Natural killer cell treated with Interleukin-12 subunit alpha and Interleukin-12 subunit beta and Interleukin-15 and Interleukin-18, amount 100 ng/mL, for 72 hours (primary cell): ENCODE data around the gene TRPM3. TPM values are rescaled to one million over a fixed set of nuclear protein-coding genes. Genes with fewer than 3 reads are reported as not detected.
A peak's percentile ranks its signal among the peaks of the same experiment; 100 is the strongest.

Source experiments
- ATAC-seq, 2 donors: fragments of 150-1000 bp; cut with Tn5 transposase in 1 of 2; sonication (Bioruptor Pico), chemical (Tn5 transposase) in 1 of 2; 2 replicates each; pipeline ENCODE4 v1.10.0; 2021
- DNase-seq: peaks from one replicate; pipeline ENCODE4 v3.0.0; 2022; ENCODE audit warnings: low spot score
- H3K27ac Mint-ChIP-seq, 2 donors: 1 replicate in 1 of 2; 2 replicates in 1 of 2; pipeline ENCODE4 v1.8.0; 2022; ENCODE audit warnings: mixed read lengths in 2 of 2, mild to moderate bottlenecking in 1 of 2, moderate library complexity in 1 of 2
- H3K27me3 Mint-ChIP-seq, 2 donors: 1 replicate in 1 of 2; 2 replicates in 1 of 2; pipeline ENCODE4 v1.8.0; 2022; ENCODE audit warnings: mixed read lengths in 2 of 2
- H3K36me3 Mint-ChIP-seq: one replicate; pipeline ENCODE4 v1.8.0; 2022; ENCODE audit warnings: mixed read lengths
- H3K4me1 Mint-ChIP-seq, 2 donors: 1 replicate in 1 of 2; 2 replicates in 1 of 2; pipeline ENCODE4 v1.8.0; 2022; ENCODE audit warnings: low read depth in 2 of 2, mixed read lengths in 2 of 2, mild to moderate bottlenecking in 1 of 2
- H3K4me3 Mint-ChIP-seq: one replicate; pipeline ENCODE4 v1.8.0; 2022; ENCODE audit warnings: mixed read lengths
- H3K9me3 Mint-ChIP-seq: 2 replicates; pipeline ENCODE4 v1.8.0; 2022; ENCODE audit warnings: mixed read lengths
- total RNA-seq, 2 donors: library from RNA; stranded (reverse); gene quantifications; one replicate each; pipeline ENCODE4 v1.2.3, GENCODE V29; 2022

Gene TRPM3
- total RNA-seq, 2 donors from 2014 or later = not detected

DNA sequence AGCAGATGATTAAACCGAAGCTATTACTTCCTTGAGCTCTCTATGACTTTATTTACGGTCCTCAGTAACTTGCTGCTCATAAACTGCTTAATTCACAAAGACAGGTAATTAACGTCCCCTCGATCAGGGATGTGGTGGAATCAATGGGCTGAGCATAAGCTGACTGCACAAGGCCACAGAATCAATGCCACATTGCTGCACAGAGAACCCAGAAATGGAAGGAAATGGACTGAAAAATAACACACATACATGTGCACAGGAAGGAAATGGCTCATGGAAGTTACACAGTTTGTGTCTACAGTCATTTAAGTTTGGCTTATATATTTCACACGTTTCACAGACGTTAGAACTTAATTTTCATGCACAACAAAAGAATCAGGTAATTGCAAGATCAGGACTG lies 588.7 kb downstream of the TRPM3 start:
- no peaks in the 10 kb centered on the region for H3K27me3 Mint-ChIP-seq
- no peaks in the 10 kb centered on the region for H3K36me3 Mint-ChIP-seq
- H3K27ac Mint-ChIP-seq = no peak overlapping the region
- H3K4me1 Mint-ChIP-seq = peaks cover 4 to 7% of the 10 kb centered on the region in 2 donors
- no peak for DNase-seq
- no peak overlapping the region for H3K4me3 Mint-ChIP-seq
- H3K9me3 Mint-ChIP-seq = no peaks in the 10 kb centered on the region
- ATAC-seq = no peak

DNA sequence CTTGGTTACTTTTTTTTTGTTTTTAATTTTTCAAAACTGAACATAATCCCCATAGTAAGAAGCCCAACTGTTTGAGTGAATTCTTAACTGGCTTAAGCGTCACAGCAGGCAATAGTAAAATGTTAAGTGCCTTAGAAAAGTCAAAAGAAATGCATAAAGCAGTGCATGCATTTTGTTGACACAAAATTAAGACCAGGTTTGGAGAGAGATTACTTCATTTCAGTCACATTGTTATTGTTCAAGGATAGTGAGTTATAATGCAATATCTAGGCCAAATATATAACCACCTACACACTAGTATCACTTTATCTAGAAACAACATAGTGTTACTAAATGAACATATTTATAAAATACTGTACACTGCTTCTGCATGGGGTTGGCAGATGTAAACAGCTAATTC lies 590.1 kb downstream of the TRPM3 start:
- Mint-ChIP-seq H3K4me3 (no peak overlapping the region), H3K4me1 (peaks cover 4 to 7% of the 10 kb centered on the region in 2 donors), H3K9me3 (no peaks in the 10 kb centered on the region), H3K27ac (no peak overlapping the region), H3K27me3 (no peaks in the 10 kb centered on the region), H3K36me3 (no peaks in the 10 kb centered on the region)
- DNase-seq (no peak), ATAC-seq (no peak)

DNA sequence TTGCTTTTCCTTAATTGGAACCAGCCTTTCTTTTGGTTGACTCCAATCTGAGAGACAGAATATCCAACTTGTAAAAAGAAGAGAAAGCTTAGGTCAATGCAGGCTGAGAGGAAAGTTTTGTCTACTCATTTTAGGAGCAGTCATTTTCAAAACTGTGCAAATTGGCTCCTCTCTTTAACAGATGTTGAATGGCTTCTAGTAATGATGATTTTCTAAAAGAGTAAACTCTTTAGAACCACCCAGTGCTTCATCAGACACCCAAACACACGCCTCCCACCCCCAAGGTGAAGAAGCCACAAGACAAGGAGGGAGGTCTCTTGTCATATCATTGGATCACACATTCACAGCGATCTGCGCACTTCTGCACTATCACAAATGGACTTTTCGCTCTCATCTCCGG lies 590.7 kb downstream of the TRPM3 start:
- ATAC-seq (no peak), DNase-seq (no peak)
- H3K36me3 Mint-ChIP-seq = peaks cover under 1% of the 10 kb centered on the region
- H3K9me3 Mint-ChIP-seq = no peaks in the 10 kb centered on the region
- H3K27ac Mint-ChIP-seq = no peak overlapping the region
- peaks cover 4 to 9% of the 10 kb centered on the region in 2 donors for H3K4me1 Mint-ChIP-seq
- H3K4me3 Mint-ChIP-seq = no peak overlapping the region
- H3K27me3 Mint-ChIP-seq = no peaks in the 10 kb centered on the region

DNA sequence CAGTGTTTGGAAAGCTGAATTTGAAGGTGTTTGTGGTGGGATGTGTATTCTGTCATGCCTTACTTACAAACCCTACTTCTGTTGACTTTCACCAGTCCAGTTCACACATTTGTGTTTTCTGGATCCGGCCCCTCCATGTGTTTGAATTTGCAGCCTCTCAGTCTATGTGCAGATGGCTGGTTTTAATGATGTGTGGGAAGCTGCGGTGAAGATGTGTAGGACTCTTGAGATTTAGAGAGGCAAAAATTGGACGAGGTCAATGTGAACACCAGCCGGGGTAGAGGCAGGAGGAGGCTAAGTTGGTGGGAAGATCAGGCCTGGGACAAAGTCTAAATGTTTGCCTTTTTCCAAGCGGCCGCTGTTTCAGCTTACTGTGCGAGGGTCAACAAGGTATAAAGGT lies 591.6 kb downstream of the TRPM3 start:
- H3K9me3 Mint-ChIP-seq = peaks cover 3% of the 10 kb centered on the region
- H3K4me3 Mint-ChIP-seq = no peak overlapping the region
- H3K27me3 Mint-ChIP-seq = peaks cover 2 to 6% of the 10 kb centered on the region in 2 donors
- H3K4me1 Mint-ChIP-seq = peaks cover 8 to 14% of the 10 kb centered on the region in 2 donors
- H3K36me3 Mint-ChIP-seq = peaks cover 9% of the 10 kb centered on the region
- ATAC-seq (no peak), DNase-seq (no peak)
- H3K27ac Mint-ChIP-seq = no peak overlapping the region

DNA sequence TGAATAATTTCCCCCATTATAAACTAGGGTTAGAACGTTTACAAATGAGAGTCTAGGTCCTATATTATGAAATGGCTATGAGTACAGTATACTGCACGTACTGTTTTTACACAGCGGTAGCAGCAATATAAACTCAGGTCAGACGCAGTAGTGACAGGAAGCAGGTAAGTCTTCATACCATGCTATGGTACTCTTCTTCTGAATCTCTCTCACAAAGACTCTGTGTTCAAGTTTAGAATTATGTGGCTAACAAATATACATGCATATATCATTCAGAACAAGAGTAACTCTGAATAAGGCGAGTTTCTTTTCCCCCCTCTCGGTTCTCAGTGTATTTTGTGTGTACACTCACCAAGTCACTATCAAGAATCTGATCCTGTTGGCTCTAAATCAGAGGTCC lies 592.0 kb downstream of the TRPM3 start:
- ATAC-seq = no peak
- no peak for DNase-seq
- H3K4me1 Mint-ChIP-seq = peaks cover 8 to 14% of the 10 kb centered on the region in 2 donors
- H3K27ac Mint-ChIP-seq = no peak overlapping the region
- H3K4me3 Mint-ChIP-seq = no peak overlapping the region
- H3K9me3 Mint-ChIP-seq = peaks cover 4% of the 10 kb centered on the region
- H3K36me3 Mint-ChIP-seq = peaks cover 9% of the 10 kb centered on the region
- peaks cover 2 to 6% of the 10 kb centered on the region in 2 donors for H3K27me3 Mint-ChIP-seq

DNA sequence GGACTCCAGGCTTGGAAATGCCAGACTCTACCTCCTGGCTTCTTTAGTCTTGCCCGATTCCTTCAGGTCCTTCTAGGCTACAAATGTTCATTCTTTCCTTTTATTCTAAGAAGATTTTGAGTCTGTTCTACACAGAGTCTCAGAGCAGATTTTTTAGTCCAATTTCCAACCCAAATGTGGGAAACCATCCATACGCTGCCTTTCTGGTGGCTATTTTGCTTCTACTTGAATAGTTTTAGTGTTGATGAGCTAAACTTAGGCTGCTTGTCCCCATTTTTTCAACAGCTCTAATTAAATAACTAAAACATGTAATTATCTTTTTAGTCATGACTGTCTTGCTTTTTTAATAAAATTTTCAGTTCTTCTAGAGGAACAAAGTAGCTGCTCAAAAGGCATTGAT lies 594.5 kb downstream of the TRPM3 start:
- no peak overlapping the region for H3K4me3 Mint-ChIP-seq
- peaks cover 9% of the 10 kb centered on the region for H3K36me3 Mint-ChIP-seq
- H3K9me3 Mint-ChIP-seq = peaks cover 4% of the 10 kb centered on the region
- H3K27ac Mint-ChIP-seq = no peak overlapping the region
- no peak for DNase-seq
- H3K27me3 Mint-ChIP-seq = peaks cover 9 to 14% of the 10 kb centered on the region in 2 donors
- no peak for ATAC-seq
- H3K4me1 Mint-ChIP-seq = peaks cover 4 to 8% of the 10 kb centered on the region in 2 donors

DNA sequence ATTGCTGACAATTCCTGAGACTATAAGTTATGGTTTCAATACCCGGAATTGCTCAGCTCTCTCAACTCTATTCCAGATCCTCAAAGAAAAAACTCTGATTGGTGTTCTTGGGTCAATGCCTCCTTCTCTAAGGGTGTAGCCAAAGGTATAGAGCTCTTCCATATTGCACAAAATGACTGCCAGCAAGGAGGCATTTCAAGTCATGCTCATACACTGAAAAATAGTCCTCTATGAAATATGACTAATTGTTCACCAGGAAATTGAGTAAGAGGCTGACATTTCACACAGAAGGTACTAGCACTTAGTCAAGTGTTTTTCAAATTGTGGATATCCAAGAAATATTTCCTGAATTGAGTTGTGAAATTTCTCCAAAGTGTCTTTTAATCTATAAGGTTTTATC lies 595.9 kb downstream of the TRPM3 start:
- no peak for DNase-seq
- Mint-ChIP-seq H3K9me3 (peaks cover 4% of the 10 kb centered on the region), H3K27ac (no peak overlapping the region), H3K36me3 (peaks cover 9% of the 10 kb centered on the region), H3K4me1 (peaks cover 4 to 8% of the 10 kb centered on the region in 2 donors), H3K4me3 (no peak overlapping the region), H3K27me3 (peaks cover 9 to 14% of the 10 kb centered on the region in 2 donors)
- ATAC-seq = peak in 1 of 2 donors; percentile 54

DNA sequence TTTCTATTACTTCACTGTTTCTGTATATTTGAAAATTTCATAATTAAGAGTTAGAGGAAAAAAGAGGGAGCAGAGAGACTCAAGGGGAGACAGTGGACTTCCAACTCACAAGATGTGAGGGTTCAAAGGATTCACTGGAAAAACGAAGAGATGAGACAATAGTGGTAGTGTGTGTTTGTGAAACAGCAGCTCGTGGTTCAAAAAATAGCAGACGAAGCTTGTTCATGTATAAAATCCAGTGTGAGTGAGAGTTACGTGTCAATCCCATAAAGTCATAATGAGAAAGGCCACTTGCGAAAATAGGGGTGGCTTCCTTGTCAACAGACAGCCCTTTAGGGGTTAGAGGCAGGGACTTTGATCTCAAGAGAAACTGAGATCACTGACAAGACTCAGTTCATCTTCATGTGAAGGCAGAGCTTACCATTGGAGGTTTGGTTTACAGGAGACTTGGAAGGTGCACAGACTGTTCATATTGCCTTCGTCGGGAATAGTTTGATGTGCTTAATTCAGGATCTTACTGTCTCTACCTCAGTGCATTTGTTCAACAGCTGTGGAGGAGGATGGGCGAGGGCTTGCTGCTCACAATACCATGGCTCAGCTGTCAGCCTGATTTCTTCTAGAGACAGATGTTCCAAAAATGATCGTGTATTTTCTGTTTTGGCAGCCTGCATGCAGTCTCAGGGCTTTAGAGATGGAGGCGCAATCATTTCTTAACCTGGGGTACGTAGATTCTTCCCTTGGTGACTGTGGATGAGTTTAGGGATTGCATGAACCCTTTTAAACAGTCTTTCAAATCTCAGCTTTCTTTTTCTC lies 601.3 kb downstream of the TRPM3 start:
- peaks cover 14 to 16% of the 10 kb centered on the region in 2 donors for H3K27me3 Mint-ChIP-seq
- peaks cover 0 to 9% of the 10 kb centered on the region in 2 donors for H3K4me1 Mint-ChIP-seq
- peak in 1 of 2 donors; percentile 69 for ATAC-seq
- peaks cover 4% of the 10 kb centered on the region for H3K9me3 Mint-ChIP-seq
- peaks cover 3% of the 10 kb centered on the region for H3K36me3 Mint-ChIP-seq
- peak overlapping the region in 1 of 2 donors; percentile 74 for H3K27ac Mint-ChIP-seq
- peak overlapping the region; percentile 34 for H3K4me3 Mint-ChIP-seq
- no peak for DNase-seq

DNA sequence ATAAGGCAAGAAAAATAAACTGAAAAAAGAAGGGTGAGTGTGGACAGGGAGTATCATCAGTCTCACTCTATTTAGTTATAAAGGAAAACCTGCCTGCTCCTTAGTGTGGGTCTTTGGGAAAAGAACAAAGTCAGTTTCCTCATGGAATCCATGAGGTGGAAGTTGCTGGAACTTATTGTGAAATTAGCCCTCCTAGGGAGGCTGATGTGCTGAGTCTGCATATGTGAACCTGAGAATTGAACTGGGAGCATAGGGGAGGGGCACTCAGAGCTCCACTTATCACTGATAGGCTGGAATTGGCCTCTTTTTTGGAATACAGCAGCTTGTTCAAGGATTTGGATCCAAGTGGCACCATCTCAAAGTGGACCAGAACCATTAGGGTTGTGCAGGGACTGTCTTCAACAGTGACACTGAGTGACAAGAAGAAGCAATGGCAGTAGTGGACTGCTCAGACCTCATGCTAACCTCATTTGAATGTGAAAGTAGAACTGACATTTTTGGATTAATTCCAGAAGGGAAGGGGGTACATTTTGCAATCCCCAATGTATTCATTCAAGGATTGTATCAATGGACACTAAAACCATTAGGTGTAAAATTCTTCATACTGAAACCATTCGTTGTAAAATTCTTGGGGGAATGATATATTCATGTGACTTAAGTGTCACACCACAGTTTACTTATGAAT lies 603.4 kb downstream of the TRPM3 start:
- H3K27ac Mint-ChIP-seq = no peak overlapping the region
- H3K27me3 Mint-ChIP-seq = peaks cover 7 to 8% of the 10 kb centered on the region in 2 donors
- H3K4me1 Mint-ChIP-seq = peaks cover 0 to 9% of the 10 kb centered on the region in 2 donors
- H3K9me3 Mint-ChIP-seq = no peaks in the 10 kb centered on the region
- no peak overlapping the region for H3K4me3 Mint-ChIP-seq
- H3K36me3 Mint-ChIP-seq = no peaks in the 10 kb centered on the region
- no peak for DNase-seq
- ATAC-seq = no peak

DNA sequence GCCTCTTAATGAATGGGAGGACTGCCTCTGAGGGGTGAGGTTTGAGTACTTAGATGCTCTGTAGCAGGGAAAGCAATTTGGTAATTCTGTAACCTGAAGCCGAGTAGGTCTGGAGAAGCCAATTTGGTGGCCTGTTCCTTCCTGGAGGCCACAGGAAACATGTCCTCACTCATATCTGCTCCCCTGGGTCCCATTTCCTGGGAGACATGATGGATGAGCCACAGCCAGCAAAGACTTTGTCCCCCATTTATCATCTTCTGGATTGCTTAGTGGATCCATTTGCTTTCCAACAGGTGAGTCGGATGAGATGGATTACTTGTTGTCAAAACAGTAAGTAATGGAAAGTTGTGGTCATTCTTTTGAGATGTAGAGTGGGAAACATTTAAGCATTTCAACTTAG lies 607.1 kb downstream of the TRPM3 start:
- Mint-ChIP-seq H3K36me3 (no peaks in the 10 kb centered on the region), H3K27me3 (no peaks in the 10 kb centered on the region), H3K27ac (no peak overlapping the region), H3K4me3 (no peak overlapping the region), H3K4me1 (no peaks in the 10 kb centered on the region), H3K9me3 (no peaks in the 10 kb centered on the region)
- no peak for DNase-seq
- no peak for ATAC-seq

DNA sequence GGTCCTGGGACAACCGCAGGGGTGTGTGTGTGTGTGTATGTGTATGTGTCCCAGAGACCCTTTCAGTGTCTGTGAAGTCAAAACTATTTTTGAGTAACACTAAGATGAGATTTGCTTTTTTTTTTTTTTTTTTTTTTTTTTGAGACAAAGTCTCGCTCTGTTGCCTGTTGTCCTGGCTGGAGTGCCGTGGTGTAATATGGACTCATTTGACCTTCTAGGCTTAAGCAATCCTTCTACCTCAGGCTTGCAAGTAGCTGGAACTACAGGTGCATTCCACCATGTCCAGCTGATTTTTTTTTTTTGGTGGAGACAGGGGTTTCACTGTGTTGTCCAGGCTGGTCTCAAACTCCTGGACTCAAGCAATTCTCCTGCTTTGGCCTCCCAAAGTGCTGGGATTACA lies 609.6 kb downstream of the TRPM3 start:
- H3K36me3 Mint-ChIP-seq = no peaks in the 10 kb centered on the region
- no peak for ATAC-seq
- H3K27ac Mint-ChIP-seq = no peak overlapping the region
- no peaks in the 10 kb centered on the region for H3K27me3 Mint-ChIP-seq
- H3K4me1 Mint-ChIP-seq = no peaks in the 10 kb centered on the region
- DNase-seq = no peak
- H3K4me3 Mint-ChIP-seq = no peak overlapping the region
- H3K9me3 Mint-ChIP-seq = no peaks in the 10 kb centered on the region

DNA sequence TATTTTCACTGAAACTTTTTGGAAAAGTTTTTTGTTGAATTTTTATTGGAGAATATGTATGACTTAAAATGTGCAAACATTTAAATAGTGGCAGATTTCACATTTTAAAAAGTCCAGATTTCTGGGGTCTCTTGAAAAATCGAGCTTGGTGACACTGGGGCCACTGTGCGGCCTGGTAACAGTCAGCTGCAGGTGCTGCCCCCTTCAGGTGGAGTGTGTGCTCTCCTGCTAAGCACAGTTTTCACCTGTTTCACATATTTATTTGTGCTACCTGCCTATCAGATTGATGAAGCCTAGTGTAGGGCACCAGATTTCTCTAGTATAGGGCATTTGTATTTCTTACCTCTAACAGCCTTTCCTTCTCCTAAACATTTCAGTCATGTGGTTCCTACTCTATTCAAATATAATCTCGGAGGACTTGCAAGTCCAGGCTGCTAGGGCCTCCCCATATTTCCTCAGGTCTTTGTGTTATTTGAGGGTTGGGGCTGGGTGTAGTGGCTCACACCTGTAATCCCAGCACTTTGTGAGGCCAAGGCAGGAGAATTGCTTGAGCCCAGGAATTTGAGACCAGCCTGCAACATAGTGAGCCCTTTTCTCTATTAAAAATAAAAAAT lies 611.2 kb downstream of the TRPM3 start:
- Mint-ChIP-seq H3K27me3 (no peaks in the 10 kb centered on the region), H3K4me1 (no peaks in the 10 kb centered on the region), H3K4me3 (no peak overlapping the region), H3K27ac (no peak overlapping the region), H3K9me3 (no peaks in the 10 kb centered on the region), H3K36me3 (no peaks in the 10 kb centered on the region)
- ATAC-seq (no peak), DNase-seq (no peak)

DNA sequence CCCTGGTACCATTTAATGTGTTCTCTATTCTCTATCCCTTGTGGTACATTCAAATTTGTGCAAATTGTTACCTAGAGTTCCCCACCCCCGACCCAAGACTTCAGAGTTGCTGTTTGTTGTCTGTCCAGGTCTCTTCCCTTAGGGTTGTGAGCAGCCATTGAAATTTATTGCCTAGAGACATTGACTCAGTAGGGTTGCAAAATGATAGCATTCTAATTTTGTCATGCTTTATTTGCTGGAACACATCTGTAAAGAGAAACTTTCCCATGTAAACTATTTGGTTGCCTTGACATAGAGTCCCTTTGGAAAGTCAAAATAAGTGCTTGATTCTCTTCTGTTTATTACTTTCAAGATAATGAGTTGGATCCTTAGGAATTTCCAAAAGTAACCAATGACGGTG lies 615.3 kb downstream of the TRPM3 start:
- Mint-ChIP-seq H3K27me3 (no peaks in the 10 kb centered on the region), H3K9me3 (no peaks in the 10 kb centered on the region), H3K27ac (no peak overlapping the region), H3K36me3 (no peaks in the 10 kb centered on the region), H3K4me3 (no peak overlapping the region), H3K4me1 (no peaks in the 10 kb centered on the region)
- no peak for DNase-seq
- ATAC-seq = no peak

DNA sequence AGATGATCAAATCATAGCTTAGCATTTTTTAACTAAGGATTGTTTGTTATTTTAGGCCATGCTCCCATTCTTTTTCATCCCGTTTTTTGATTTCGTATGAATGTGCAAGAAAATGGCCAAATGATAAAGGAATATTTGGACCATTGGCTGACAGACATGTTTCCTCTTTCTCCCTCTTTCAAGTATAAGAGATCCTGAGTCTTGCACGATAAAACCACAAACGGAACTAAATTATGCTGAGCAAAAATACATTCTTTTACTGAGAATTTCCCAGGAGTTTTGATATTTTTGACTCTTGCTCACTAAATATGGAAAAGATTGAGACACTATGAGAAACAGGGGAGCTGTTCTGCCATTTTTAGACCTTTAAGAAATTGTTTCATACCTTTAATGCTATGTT lies 616.6 kb downstream of the TRPM3 start:
- DNase-seq = no peak
- Mint-ChIP-seq H3K4me3 (no peak overlapping the region), H3K27me3 (no peaks in the 10 kb centered on the region), H3K27ac (no peak overlapping the region), H3K36me3 (no peaks in the 10 kb centered on the region), H3K9me3 (no peaks in the 10 kb centered on the region), H3K4me1 (no peaks in the 10 kb centered on the region)
- ATAC-seq = no peak
